H1 (cell line): ENCODE results near the gene MINPP1. TPM values are rescaled to one million over a fixed set of nuclear protein-coding genes. Genes with fewer than 3 reads are reported as not detected.

Experiments
- CTCF ChIA-PET: fragments of 300-600 bp; sonication (Branson Sonifier 250); formaldehyde crosslinking; loops from one replicate; lab custom pipeline; 2021; ENCODE audit not compliant: partially characterized antibody; lab: Charles Lee
- POLR2A ChIA-PET: fragments of 300-600 bp; sonication (Branson Sonifier 250); formaldehyde crosslinking; loops from one replicate; lab custom pipeline; 2021; ENCODE audit warnings: inconsistent platforms; ENCODE audit not compliant: partially characterized antibody; lab: Charles Lee
- DNase-seq, 2 experiments: peaks; one replicate each; pipeline versions ENCODE4 v3.0.0 to v3.0.0-alpha.2; 2010 to 2022; ENCODE audit warnings: low spot score in 2 of 2, low read depth in 1 of 2, mixed read lengths in 1 of 2
- FAIRE-seq: peaks from 2 replicates; lab custom pipeline; 2011; peaks lifted over from hg19 to GRCh38; lab: Jason Lieb, UNC
- H2AFZ ChIP-seq: 2 replicates; pipeline ENCODE4 v1.8.1; 2012; ENCODE audit warnings: low read length, inconsistent platforms
- H2AK5ac ChIP-seq: 2 replicates; pipeline ENCODE4 v1.6.1; 2013; ENCODE audit warnings: low read depth, low read length
- H2BK120ac ChIP-seq: replicated peaks from 2 replicates; pipeline ENCODE3; 2013; ENCODE audit warnings: low read depth, low read length, inconsistent platforms
- H2BK12ac ChIP-seq: 2 replicates; pipeline ENCODE4 v1.6.1; 2013; ENCODE audit warnings: low read depth, low read length
- H2BK15ac ChIP-seq: 2 replicates; pipeline ENCODE4 v1.6.1; 2013; ENCODE audit warnings: low read length
- H2BK20ac ChIP-seq: 2 replicates; pipeline ENCODE4 v1.6.1; 2013; ENCODE audit warnings: low read length
- H2BK5ac ChIP-seq: 2 replicates; pipeline ENCODE4 v1.6.1; 2013; ENCODE audit warnings: low read depth, low read length
- H3K14ac ChIP-seq: 2 replicates; pipeline ENCODE4 v1.6.1; 2013; ENCODE audit warnings: inconsistent platforms; ENCODE audit not compliant: insufficient read length
- H3K18ac ChIP-seq: 2 replicates; pipeline ENCODE4 v1.6.1; 2013; ENCODE audit warnings: low read length; ENCODE audit errors: extremely low read depth
- H3K23ac ChIP-seq: 2 replicates; pipeline ENCODE4 v1.6.1; 2013; ENCODE audit warnings: inconsistent platforms; ENCODE audit not compliant: insufficient read length
- H3K23me2 ChIP-seq: 2 replicates; pipeline ENCODE4 v1.6.1; 2013; ENCODE audit warnings: low read depth, low read length
- H3K27ac ChIP-seq: 2 replicates; pipeline ENCODE4 v1.6.1; 2011; ENCODE audit warnings: low read depth, low read length, inconsistent platforms
- H3K27me3 ChIP-seq, 4 experiments: replicated peaks in 1 of 4; 1 replicate in 1 of 4; 2 replicates in 3 of 4; pipeline versions ENCODE4 v1.6.1 to v1.8.1; 2011 to 2013; ENCODE audit warnings: low read length in 3 of 4, mild to moderate bottlenecking in 3 of 4, inconsistent platforms in 2 of 4, mixed read lengths in 2 of 4, moderate library complexity in 1 of 4; ENCODE audit not compliant: control insufficient read depth in 3 of 4, insufficient read depth in 3 of 4; ENCODE audit errors: extremely low read depth in 1 of 4
- H3K36me3 ChIP-seq, 4 experiments: 2 replicates each; pipeline versions ENCODE4 v1.6.1 to v1.8.1; 2011 to 2013; ENCODE audit warnings: mild to moderate bottlenecking in 4 of 4, low read length in 3 of 4, moderate library complexity in 2 of 4, control low read depth in 1 of 4, inconsistent platforms in 1 of 4; ENCODE audit not compliant: insufficient read depth in 4 of 4, control insufficient read depth in 2 of 4
- H3K4ac ChIP-seq: replicated peaks from 2 replicates; pipeline ENCODE3; 2013; ENCODE audit warnings: low read length, low read depth, mixed read lengths, inconsistent platforms; ENCODE audit not compliant: insufficient read length
- H3K4me1 ChIP-seq, 4 experiments: replicated peaks in 1 of 4; 1 replicate in 1 of 4; 2 replicates in 3 of 4; pipeline versions ENCODE4 v1.6.1 to v1.8.1; 2011 to 2013; ENCODE audit warnings: low read length in 3 of 4, inconsistent platforms in 2 of 4, mixed read lengths in 1 of 4; ENCODE audit not compliant: insufficient read depth in 4 of 4, control insufficient read depth in 3 of 4
- H3K4me2 ChIP-seq, 2 experiments: 2 replicates each; pipeline versions ENCODE4 v1.6.1 to v1.8.1; 2011 to 2013; ENCODE audit warnings: low read depth in 2 of 2, low read length in 2 of 2, control low read depth in 1 of 2, inconsistent platforms in 1 of 2, mild to moderate bottlenecking in 1 of 2; ENCODE audit not compliant: insufficient read depth in 1 of 2
- H3K4me3 ChIP-seq, 4 experiments: fragments of 200-600, 300-600 bp in 1 of 4; sonication (generic), shearing (Covaris generic), sonication (Bioruptor Twin) in 1 of 4; 2 replicates each; pipeline versions ENCODE4 v1.5.1 to v1.8.1; 2011 to 2016; ENCODE audit warnings: low read length in 4 of 4, low read depth in 3 of 4, control low read depth in 2 of 4, inconsistent platforms in 2 of 4, mild to moderate bottlenecking in 2 of 4, mixed read lengths in 1 of 4, moderate library complexity in 1 of 4; ENCODE audit not compliant: insufficient read depth in 2 of 4; ENCODE audit errors: extremely low read depth in 1 of 4
- H3K56ac ChIP-seq: replicated peaks from 2 replicates; pipeline ENCODE3; 2013; ENCODE audit warnings: low read depth, mild to moderate bottlenecking, mixed read lengths, low read length, inconsistent platforms; ENCODE audit not compliant: insufficient read length
- H3K79me1 ChIP-seq: 2 replicates; pipeline ENCODE4 v1.6.1; 2013; ENCODE audit warnings: low read depth, low read length, control low read depth
- H3K79me2 ChIP-seq, 2 experiments: 2 replicates each; pipeline versions ENCODE4 v1.6.1 to v1.8.1; 2012 to 2013; ENCODE audit warnings: low read length in 2 of 2, mild to moderate bottlenecking in 2 of 2, inconsistent platforms in 1 of 2; ENCODE audit not compliant: insufficient read depth in 2 of 2, control insufficient read depth in 1 of 2
- H3K9ac ChIP-seq, 4 experiments: replicated peaks in 1 of 4; 1 replicate in 1 of 4; 2 replicates in 3 of 4; pipeline versions ENCODE4 v1.6.1 to v1.8.1; 2011 to 2013; ENCODE audit warnings: low read depth in 3 of 4, low read length in 3 of 4, control low read depth in 2 of 4, mild to moderate bottlenecking in 2 of 4, moderate library complexity in 2 of 4, inconsistent platforms in 1 of 4; ENCODE audit errors: extremely low read depth in 1 of 4
- H3K9me3 ChIP-seq, 2 experiments: 2 replicates each; pipeline versions ENCODE4 v1.6.1 to v1.8.1; 2012 to 2013; ENCODE audit warnings: mild to moderate bottlenecking in 2 of 2, moderate library complexity in 2 of 2, control low read depth in 1 of 2, inconsistent platforms in 1 of 2, low read depth in 1 of 2, low read length in 1 of 2, mixed read lengths in 1 of 2; ENCODE audit not compliant: insufficient read depth in 2 of 2
- H4K20me1 ChIP-seq, 2 experiments: replicated peaks in 1 of 2; 2 replicates each; pipeline versions ENCODE3 to v1.8.1; 2011 to 2013; ENCODE audit warnings: inconsistent platforms in 2 of 2, low read length in 2 of 2, mild to moderate bottlenecking in 1 of 2; ENCODE audit not compliant: insufficient read depth in 2 of 2, control insufficient read depth in 1 of 2
- H4K5ac ChIP-seq: 2 replicates; pipeline ENCODE4 v1.6.1; 2013; ENCODE audit warnings: low read length, low read depth, mixed read lengths, inconsistent platforms; ENCODE audit not compliant: insufficient read length
- H4K8ac ChIP-seq: 2 replicates; pipeline ENCODE4 v1.8.0; 2013; ENCODE audit warnings: mild to moderate bottlenecking, moderate library complexity, low read length, inconsistent platforms; ENCODE audit not compliant: insufficient read depth; ENCODE audit errors: extremely low read depth
- H4K91ac ChIP-seq: replicated peaks from 2 replicates; pipeline ENCODE3; 2013; ENCODE audit warnings: low read length, mixed read lengths, inconsistent platforms; ENCODE audit not compliant: insufficient read length
- ATF2 ChIP-seq: IDR thresholded peaks from 2 replicates; pipeline ENCODE4 v1.6.1; 2012; ENCODE audit warnings: low read length, inconsistent platforms
- BRCA1 ChIP-seq: IDR thresholded peaks from 2 replicates; pipeline ENCODE4 v1.6.1; 2012; ENCODE audit warnings: low read depth, low read length, improper control_type of control experiment
- CHD2 ChIP-seq: IDR thresholded peaks from 2 replicates; pipeline ENCODE4 v1.6.1; 2012; ENCODE audit warnings: low read length, improper control_type of control experiment
- CTCF ChIP-seq, 3 experiments: IDR thresholded peaks; 1 replicate in 2 of 3; 2 replicates in 1 of 3; pipeline versions ENCODE4 v1.5.1 to v1.6.1; 2011; ENCODE audit warnings: low read length in 3 of 3, mild to moderate bottlenecking in 3 of 3, inconsistent platforms in 2 of 3, low read depth in 1 of 3, moderate library complexity in 1 of 3; ENCODE audit not compliant: insufficient read depth in 1 of 3; ENCODE audit errors: control extremely low read depth in 1 of 3
- E2F6 ChIP-seq: IDR thresholded peaks from 2 replicates; pipeline ENCODE4 v1.6.1; 2012; ENCODE audit warnings: inconsistent platforms
- HDAC6 ChIP-seq: IDR thresholded peaks from one replicate; pipeline ENCODE4 v1.7.1; 2012; ENCODE audit warnings: low read depth, mild to moderate bottlenecking, inconsistent platforms, low read length, moderate library complexity
- JUN ChIP-seq: IDR thresholded peaks from 2 replicates; pipeline ENCODE4 v1.6.1; 2011; ENCODE audit warnings: low read depth, mild to moderate bottlenecking, improper control_type of control experiment, low read length
- NANOG ChIP-seq: IDR thresholded peaks from 2 replicates; pipeline ENCODE4 v1.6.1; 2011; ENCODE audit warnings: low read length, low read depth, mild to moderate bottlenecking, inconsistent platforms; ENCODE audit not compliant: insufficient read depth, poor library complexity, severe bottlenecking
- POLR2AphosphoS5 ChIP-seq: IDR thresholded peaks from 2 replicates; pipeline ENCODE4 v1.6.1; 2011; ENCODE audit warnings: low read depth, low read length
- WGBS, 2 experiments: shearing (Covaris generic) in 1 of 2; methylation state at CpG; one replicate each; pipeline versions ENCODE4 v1.1.6 to v1.1.7; 2013 to 2015; ENCODE audit warnings: low lambda C conversion rate in 2 of 2, mixed read lengths in 2 of 2, inconsistent platforms in 1 of 2, low coverage in 1 of 2, missing lambda C conversion rate in 1 of 2; ENCODE audit not compliant: insufficient replicate concordance in 2 of 2, insufficient coverage in 1 of 2, insufficient read length in 1 of 2; ENCODE audit errors: extremely low coverage in 1 of 2, missing lambda C conversion rate in 1 of 2; 5-methylcytosine and 5-hydroxymethylcytosine counted together
- polyA plus RNA-seq, 7 experiments: library from polyadenylated mRNA; depleted of rRNA in 3 of 7; stranded (reverse) in 5 of 7; unstranded in 2 of 7; fragments of >200 nt in 5 of 7; fragments of 200-250 nt in 2 of 7; gene quantifications; 1 replicate in 5 of 7; 2 replicates in 1 of 7; 4 replicates in 1 of 7; pipeline versions ENCODE4 v1.2.1 to v1.2.3, GENCODE V29; 2011 to 2013; ENCODE audit warnings: missing spikeins in 2 of 7, mixed read lengths in 2 of 7
- total RNA-seq: library from RNA; stranded (reverse); fragmentation: NEBNext Ultra II Directional; extraction: Animal tissue kit (Norgen Biotek cat#: 25700); gene quantifications from 2 replicates; pipeline ENCODE4 v1.2.1, GENCODE V29; 2021

The MINPP1 gene
- total and polyA plus RNA-seq, 2 of the 8 experiments (the other 6 are each of a cell fraction or from before 2014, with no cell fraction given): 13.6 to 27.2 TPM

- H3K36me3 ChIP-seq: peaks cover 0 to 31% (median 14%) of the 10 kb centered on the region in 4 experiments; a peak in 4 of 8 replicates
- H2AFZ ChIP-seq: no peak overlapping the region
- no peak overlapping the region for H3K14ac ChIP-seq
- no peak overlapping the region for H2BK12ac ChIP-seq
- H3K9ac ChIP-seq: no peak overlapping the region
- peaks cover 0 to 3% of the 10 kb centered on the region in 2 experiments; a peak in 1 of 4 replicates for H3K79me2 ChIP-seq
- TF ChIP-seq E2F6 (no peak), CTCF (IDR thresholded peaks at IDR 0.05; ENCODE audit: control extremely low read depth in 1 of 3, insufficient read depth in 1 of 3, low read depth in 1 of 3, low read length in 3 of 3) (no peak), JUN (no peak), POLR2AphosphoS5 (no peak), HDAC6 (no peak), BRCA1 (no peak), ATF2 (no peak), CHD2 (no peak), NANOG (no peak)
- no peak overlapping the region for H3K4me2 ChIP-seq
- H3K56ac ChIP-seq: no peak overlapping the region
- no peaks in the 10 kb centered on the region for H3K79me1 ChIP-seq
- no peak overlapping the region for H3K4me3 ChIP-seq
- no peak overlapping the region for H4K5ac ChIP-seq
- DNase-seq (no peak), FAIRE-seq (no peak)
- peaks cover 11 to 14% of the 10 kb centered on the region in 2 experiments for H3K9me3 ChIP-seq
- H4K20me1 ChIP-seq: peaks cover 0 to 2% of the 10 kb centered on the region in 2 experiments
- H4K8ac ChIP-seq: no peak overlapping the region
- no peak overlapping the region for H3K27ac ChIP-seq
- no peak overlapping the region for H2BK20ac ChIP-seq
- no peak overlapping the region for H4K91ac ChIP-seq
- H3K18ac ChIP-seq: no peak overlapping the region
- no peak overlapping the region for H3K4ac ChIP-seq
- H3K23ac ChIP-seq: no peak overlapping the region
- H2BK120ac ChIP-seq: no peak overlapping the region
- WGBS, 2 experiments: 81% methylated on average over 1 of the region's 1 CpG; no CpG with 5 or more reads in 1 of the 2 experiments
- CTCF ChIA-PET: no interaction called here
- peaks cover 0 to 7% (median 0%) of the 10 kb centered on the region in 4 experiments; a peak in 1 of 7 replicates for H3K4me1 ChIP-seq
- no peak overlapping the region for H2BK5ac ChIP-seq
- H2BK15ac ChIP-seq: no peak overlapping the region
- no peak overlapping the region for H2AK5ac ChIP-seq
- no peaks in the 10 kb centered on the region for H3K27me3 ChIP-seq
- POLR2A ChIA-PET: no interaction called here
- no peaks in the 10 kb centered on the region for H3K23me2 ChIP-seq
These were observed 36.4 kb downstream of the MINPP1 start for GRCh38 chr10:87541114-87541513.
